Fibroblast of lung (primary cell): Measurements from ENCODE around the gene C9orf50. TPM values are rescaled to one million over a fixed set of nuclear protein-coding genes. Genes with fewer than 3 reads are reported as not detected.

Experiments used
- DNase-seq, 2 donors: peaks; one replicate each; pipeline versions ENCODE4 v3.0.0 to v3.0.0-alpha.2; 2010; ENCODE audit warnings: low read depth in 2 of 2
- H2AFZ ChIP-seq: 2 replicates; pipeline ENCODE4 v1.5.1; 2012; ENCODE audit warnings: low read length, control low read depth, inconsistent platforms
- H3K27ac ChIP-seq: 2 replicates; pipeline ENCODE4 v1.5.1; 2011; ENCODE audit warnings: low read length, control low read depth; ENCODE audit not compliant: insufficient read depth
- H3K27me3 ChIP-seq: 2 replicates; pipeline ENCODE4 v1.5.1; 2011; ENCODE audit warnings: mild to moderate bottlenecking, low read length; ENCODE audit not compliant: control insufficient read depth, insufficient read depth
- H3K36me3 ChIP-seq: 2 replicates; pipeline ENCODE4 v1.5.1; 2011; ENCODE audit warnings: low read length; ENCODE audit not compliant: control insufficient read depth, insufficient read depth
- H3K4me1 ChIP-seq: 2 replicates; pipeline ENCODE4 v1.5.1; 2011; ENCODE audit warnings: low read length; ENCODE audit not compliant: control insufficient read depth, insufficient read depth; ENCODE audit errors: extremely low read depth
- H3K4me2 ChIP-seq: 2 replicates; pipeline ENCODE4 v1.5.1; 2011; ENCODE audit warnings: low read length, control low read depth; ENCODE audit not compliant: insufficient read depth; ENCODE audit errors: extremely low read depth
- H3K4me3 ChIP-seq, 4 experiments: fragments of 200-600 bp in 1 of 4; sonication (generic) in 1 of 4; replicated peaks in 1 of 4; 2 replicates each; pipeline ENCODE4 v1.5.1; 2011 to 2016; ENCODE audit warnings: low read length in 4 of 4, low read depth in 3 of 4, mild to moderate bottlenecking in 3 of 4, control low read depth in 2 of 4, inconsistent platforms in 1 of 4, mixed read lengths in 1 of 4; ENCODE audit not compliant: insufficient read depth in 1 of 4; ENCODE audit errors: control extremely low read depth in 1 of 4
- H3K79me2 ChIP-seq: 2 replicates; pipeline ENCODE4 v1.5.1; 2012; ENCODE audit warnings: mild to moderate bottlenecking, low read length, inconsistent platforms; ENCODE audit not compliant: control insufficient read depth, insufficient read depth
- H3K9ac ChIP-seq: 2 replicates; pipeline ENCODE4 v1.5.1; 2011; ENCODE audit warnings: mild to moderate bottlenecking, low read length, control low read depth; ENCODE audit not compliant: insufficient read depth
- H3K9me3 ChIP-seq: 2 replicates; pipeline ENCODE4 v1.5.1; 2012; ENCODE audit warnings: low read depth, low read length; ENCODE audit not compliant: control insufficient read depth, insufficient read depth
- H4K20me1 ChIP-seq: 2 replicates; pipeline ENCODE4 v1.5.1; 2011; ENCODE audit warnings: low read length; ENCODE audit not compliant: control insufficient read depth, insufficient read depth; ENCODE audit errors: extremely low read depth
- CTCF ChIP-seq, 2 donors: IDR thresholded peaks in 1 of 2; conservative IDR thresholded peaks in 1 of 2; 1 replicate in 1 of 2; 2 replicates in 1 of 2; pipeline ENCODE4 v1.5.1; 2011 to 2012; ENCODE audit warnings: low read length in 2 of 2, control low read depth in 1 of 2, inconsistent platforms in 1 of 2, low read depth in 1 of 2, mild to moderate bottlenecking in 1 of 2
- EZH2 ChIP-seq: IDR thresholded peaks from 2 replicates; pipeline ENCODE4 v1.5.1; 2012; ENCODE audit warnings: low read length, control low read depth, mild to moderate bottlenecking; ENCODE audit errors: missing control alignments
- polyA plus RNA-seq, 2 donors: library from polyadenylated mRNA; depleted of rRNA in 1 of 2; stranded (reverse) in 1 of 2; unstranded in 1 of 2; fragments of >200 nt; gene quantifications; 2 replicates each; pipeline ENCODE4 v1.2.1, GENCODE V29; 2011 to 2012; ENCODE audit warnings: missing spikeins in 1 of 2
- total RNA-seq: library from RNA; depleted of rRNA; stranded (reverse); fragments of >200 nt; gene quantifications from 2 replicates; pipeline ENCODE4 v1.2.1, GENCODE V29; 2014

Gene C9orf50
- total and polyA plus RNA-seq, 2 donors (not counting 1 experiment from before 2014, with no cell fraction given), result 0.16 to 0.17 TPM

GRCh38 chr9:129648092-129648763, 27.3 kb upstream of the C9orf50 start:
- peak overlapping the region; percentile 7 for H3K9ac ChIP-seq
- no peak overlapping the region for H3K4me2 ChIP-seq
- no peak for DNase-seq
- H3K36me3 ChIP-seq, result no peaks in the 10 kb centered on the region
- H2AFZ ChIP-seq, result no peak overlapping the region
- no peaks in the 10 kb centered on the region for H3K27me3 ChIP-seq
- H3K9me3 ChIP-seq, result no peaks in the 10 kb centered on the region
- no peak overlapping the region for H3K4me3 ChIP-seq
- no peak overlapping the region for H3K27ac ChIP-seq
- peaks cover 14% of the 10 kb centered on the region for H3K4me1 ChIP-seq
- H3K79me2 ChIP-seq, result no peaks in the 10 kb centered on the region
- H4K20me1 ChIP-seq, result no peaks in the 10 kb centered on the region
- TF ChIP-seq CTCF (conservative IDR thresholded peaks at IDR 0.05 in 1 of 2, IDR thresholded peaks at IDR 0.05 in 1 of 2; ENCODE audit: low read depth in 1 of 2, low read length in 2 of 2) (no peak), EZH2 (no peak)

GRCh38 chr9:129647635-129648034, 26.7 kb upstream of the C9orf50 start:
- Histone ChIP-seq H4K20me1 (no peaks in the 10 kb centered on the region), H3K4me1 (peaks cover 14% of the 10 kb centered on the region), H2AFZ (no peak overlapping the region), H3K4me3 (no peak overlapping the region), H3K79me2 (no peaks in the 10 kb centered on the region), H3K27me3 (no peaks in the 10 kb centered on the region), H3K9ac (no peak overlapping the region), H3K36me3 (no peaks in the 10 kb centered on the region), H3K27ac (no peak overlapping the region), H3K4me2 (no peak overlapping the region), H3K9me3 (no peaks in the 10 kb centered on the region)
- no peak for DNase-seq
- no peak for TF ChIP-seq EZH2
- TF ChIP-seq CTCF (conservative IDR thresholded peaks at IDR 0.05 in 1 of 2, IDR thresholded peaks at IDR 0.05 in 1 of 2; ENCODE audit: low read depth in 1 of 2, low read length in 2 of 2), result no peak

- no peak for DNase-seq
- Histone ChIP-seq H3K79me2 (peaks cover 2% of the 10 kb centered on the region), H4K20me1 (no peaks in the 10 kb centered on the region), H3K36me3 (no peaks in the 10 kb centered on the region), H3K9ac (no peak overlapping the region), H3K4me2 (no peak overlapping the region), H3K4me1 (peaks cover 14% of the 10 kb centered on the region), H3K27ac (no peak overlapping the region), H3K27me3 (no peaks in the 10 kb centered on the region), H3K9me3 (no peaks in the 10 kb centered on the region), H2AFZ (no peak overlapping the region), H3K4me3 (no peak overlapping the region)
- TF ChIP-seq EZH2 (no peak), CTCF (conservative IDR thresholded peaks at IDR 0.05 in 1 of 2, IDR thresholded peaks at IDR 0.05 in 1 of 2; ENCODE audit: low read depth in 1 of 2, low read length in 2 of 2) (no peak)
Observed at GRCh38 chr9:129646654-129647053, 25.8 kb upstream of the C9orf50 start.
